ENCODE results near the gene MAPK14.

The MAPK14 gene

DNA sequence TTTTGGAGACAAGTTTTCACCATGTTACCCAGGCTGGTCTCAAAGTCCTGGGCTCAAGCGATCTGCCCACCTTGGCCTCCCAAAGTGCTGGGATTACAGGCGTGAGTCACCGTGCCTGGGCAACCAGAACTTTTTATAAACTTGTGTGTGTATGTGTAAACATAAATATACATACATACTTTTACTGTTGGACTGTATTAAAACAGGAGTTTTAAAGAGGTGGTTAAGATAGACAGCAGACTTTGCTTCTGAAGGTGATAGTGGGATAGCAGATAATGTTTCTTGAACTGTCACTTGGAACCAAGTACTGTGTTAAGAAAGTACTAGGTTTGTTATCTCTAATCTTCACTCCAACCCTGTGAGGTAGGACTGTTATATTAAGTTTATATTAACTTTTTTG is 74.1 kb downstream of the MAPK14 start:
- no peak for DNase-seq (ENCODE audit: low spot score)

DNA sequence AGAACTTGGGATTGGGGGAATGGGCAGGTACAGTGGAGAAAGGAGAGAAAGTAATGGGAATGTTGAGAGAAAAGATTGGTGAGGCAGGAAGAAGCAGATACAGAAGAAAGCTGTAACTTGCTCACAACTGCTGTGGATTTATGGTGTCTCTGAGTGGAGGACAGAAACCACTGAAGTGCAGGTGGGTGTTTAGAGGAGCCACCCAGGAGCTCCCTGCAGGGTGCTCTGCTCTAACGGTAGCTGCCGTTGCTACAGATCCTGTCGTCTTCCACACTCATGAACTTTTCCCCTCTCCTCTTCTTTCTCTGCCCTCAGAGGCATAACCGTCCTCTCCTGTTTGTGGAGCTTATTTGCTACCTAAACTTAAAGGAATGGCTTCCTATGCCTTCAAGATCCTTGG is 75.2 kb downstream of the MAPK14 start:
- DNase-seq (ENCODE audit: low spot score), result no peak

DNA sequence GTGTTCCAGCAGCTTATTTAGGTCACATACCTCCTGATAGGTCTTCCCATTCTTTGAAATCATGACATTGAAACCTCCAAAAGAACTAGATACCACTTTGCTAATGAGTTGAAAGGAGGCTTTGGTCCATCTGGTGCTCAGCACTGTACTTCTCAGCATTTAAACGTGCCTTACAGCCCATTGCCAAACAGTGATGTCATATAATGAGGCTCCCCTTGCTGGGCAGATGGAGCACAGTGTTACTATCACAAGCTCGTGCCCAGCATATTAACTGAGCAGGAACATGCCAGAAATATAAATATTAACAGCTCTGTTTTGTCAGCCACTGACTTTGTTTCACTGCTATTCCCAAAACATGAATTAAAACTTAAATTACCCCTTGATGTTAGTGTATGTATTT is 77.2 kb downstream of the MAPK14 start:
- no peak for DNase-seq (ENCODE audit: low spot score)

DNA sequence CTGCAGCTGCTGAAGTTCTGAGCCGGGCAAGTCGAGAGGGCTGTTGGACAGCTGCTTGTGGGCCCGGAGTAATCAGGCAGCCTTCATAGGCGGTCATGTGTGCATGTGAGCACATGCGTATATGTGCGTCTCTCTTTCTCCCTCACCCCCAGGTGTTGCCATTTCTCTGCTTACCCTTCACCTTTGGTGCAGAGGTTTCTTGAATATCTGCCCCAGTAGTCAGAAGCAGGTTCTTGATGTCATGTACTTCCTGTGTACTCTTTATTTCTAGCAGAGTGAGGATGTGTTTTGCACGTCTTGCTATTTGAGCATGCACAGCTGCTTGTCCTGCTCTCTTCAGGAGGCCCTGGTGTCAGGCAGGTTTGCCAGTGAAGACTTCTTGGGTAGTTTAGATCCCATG is 81.5 kb downstream of the MAPK14 start:
- DNase-seq (ENCODE audit: low spot score), result no peak

DNA sequence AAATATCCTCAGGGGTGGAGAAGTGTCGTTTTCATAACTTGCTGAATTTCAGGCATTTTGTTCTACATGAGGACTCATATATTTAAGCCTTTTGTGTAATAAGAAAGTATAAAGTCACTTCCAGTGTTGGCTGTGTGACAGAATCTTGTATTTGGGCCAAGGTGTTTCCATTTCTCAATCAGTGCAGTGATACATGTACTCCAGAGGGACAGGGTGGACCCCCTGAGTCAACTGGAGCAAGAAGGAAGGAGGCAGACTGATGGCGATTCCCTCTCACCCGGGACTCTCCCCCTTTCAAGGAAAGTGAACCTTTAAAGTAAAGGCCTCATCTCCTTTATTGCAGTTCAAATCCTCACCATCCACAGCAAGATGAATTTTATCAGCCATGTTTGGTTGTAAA is 82.4 kb downstream of the MAPK14 start:
- DNase-seq (ENCODE audit: low spot score), result no peak

DNA sequence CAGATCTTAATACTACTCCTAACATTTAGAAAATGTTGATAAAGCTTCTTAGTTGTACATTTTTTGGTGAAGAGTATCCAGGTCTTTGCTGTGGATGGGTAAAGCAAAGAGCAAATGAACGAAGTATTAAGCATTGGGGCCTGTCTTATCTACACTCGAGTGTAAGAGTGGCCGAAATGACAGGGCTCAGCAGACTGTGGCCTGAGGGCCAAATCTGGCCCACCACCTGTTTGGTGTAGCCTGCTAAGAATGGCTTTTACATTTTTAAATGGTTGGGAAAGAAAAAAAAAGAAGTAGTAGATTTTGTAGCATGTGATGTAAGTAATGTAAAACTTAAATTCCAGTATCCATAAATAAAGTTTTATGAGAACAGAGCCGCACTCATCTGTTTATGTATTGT is 83.3 kb downstream of the MAPK14 start:
- no peak for DNase-seq (ENCODE audit: low spot score)

DNA sequence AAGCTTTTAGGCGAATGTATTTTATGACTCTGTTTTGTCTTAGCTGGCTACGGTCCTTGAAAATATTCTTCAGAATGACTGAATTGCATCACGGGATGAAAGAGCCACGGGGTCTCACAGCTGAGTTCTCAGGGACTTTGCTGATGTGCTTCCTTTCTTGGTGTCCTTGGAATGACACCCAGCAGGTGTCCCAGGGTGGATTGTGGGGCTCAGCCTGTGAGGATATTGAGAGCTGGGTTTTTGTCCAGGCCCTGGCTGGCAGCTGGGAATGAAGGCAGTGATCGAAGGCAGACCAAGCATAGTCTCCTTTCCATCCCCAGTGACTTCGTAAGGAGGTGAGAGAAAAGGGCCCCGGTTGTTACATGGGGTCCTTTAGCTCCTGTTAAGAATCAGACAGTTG is 83.9 kb downstream of the MAPK14 start:
- DNase-seq (ENCODE audit: low spot score), result no peak

DNA sequence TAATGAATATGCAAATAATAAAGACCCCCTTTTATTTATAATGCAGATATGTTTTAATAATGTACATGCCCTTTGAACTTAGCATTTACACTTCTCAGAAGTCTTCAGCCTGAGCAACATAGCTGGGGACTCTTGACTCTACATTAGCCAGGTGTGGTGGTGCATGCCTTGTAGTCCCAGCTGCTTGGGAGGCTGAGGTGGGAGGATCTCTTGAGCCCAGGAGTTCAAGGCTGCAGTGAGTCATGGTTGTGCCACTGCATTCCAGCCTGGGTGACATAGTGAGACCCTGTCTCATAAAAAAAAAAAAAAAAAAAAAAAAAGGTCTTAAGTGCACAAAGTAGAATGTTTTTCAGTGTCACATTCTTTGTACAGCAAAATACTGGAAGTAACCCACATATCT is 85.4 kb downstream of the MAPK14 start:
- DNase-seq (ENCODE audit: low spot score), result no peak

DNA sequence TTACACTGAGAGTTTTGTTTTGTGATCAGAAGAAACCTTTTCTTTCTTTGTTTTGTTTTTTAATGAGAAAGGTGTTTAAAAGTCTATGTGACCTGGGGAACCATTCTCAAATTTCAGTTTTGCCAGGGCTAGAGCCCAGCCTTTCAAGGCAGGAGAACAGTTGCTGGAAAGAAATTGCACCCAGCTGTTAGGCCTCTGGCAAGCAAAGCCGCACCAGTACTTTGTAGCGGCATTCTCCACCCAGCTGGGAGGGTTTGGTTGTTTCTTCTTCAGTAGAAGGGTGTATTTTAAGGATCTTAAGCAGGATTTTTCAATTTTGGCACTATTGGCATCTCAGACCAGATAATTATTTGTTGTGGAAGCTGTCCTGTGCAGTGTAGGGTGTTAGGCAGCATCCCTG is 86.1 kb downstream of the MAPK14 start:
- DNase-seq (ENCODE audit: low spot score), result no peak

DNA sequence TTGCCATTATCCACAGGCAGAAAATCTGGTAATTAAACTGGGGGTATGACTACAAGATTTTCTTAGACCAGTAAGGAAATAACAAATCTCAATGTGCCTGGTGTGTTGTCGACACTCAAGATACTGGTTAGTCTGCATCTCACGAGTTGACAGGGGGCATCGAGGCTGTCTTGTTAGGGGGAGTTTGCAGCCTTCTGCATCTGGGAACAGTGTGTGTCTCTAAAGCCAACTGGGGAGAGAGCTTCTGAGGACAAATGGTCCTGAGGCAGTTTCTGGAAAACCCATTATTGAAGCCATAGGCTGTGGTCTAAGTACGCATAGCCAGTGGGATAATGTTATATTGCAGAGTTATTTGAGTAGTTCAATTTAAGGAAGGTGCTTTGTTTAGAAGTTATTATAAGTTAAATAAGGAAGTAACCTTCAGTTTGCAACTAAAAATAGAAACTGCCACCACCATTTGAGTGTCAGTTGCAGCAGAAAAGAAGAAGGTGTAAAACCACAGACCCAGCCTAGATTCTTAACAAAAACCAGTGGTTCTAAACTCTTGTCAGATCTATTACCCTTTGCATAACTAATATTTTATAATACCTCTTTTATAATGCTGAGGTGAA is 87.3 kb downstream of the MAPK14 start:
- DNase-seq (ENCODE audit: low spot score), result no peak

DNA sequence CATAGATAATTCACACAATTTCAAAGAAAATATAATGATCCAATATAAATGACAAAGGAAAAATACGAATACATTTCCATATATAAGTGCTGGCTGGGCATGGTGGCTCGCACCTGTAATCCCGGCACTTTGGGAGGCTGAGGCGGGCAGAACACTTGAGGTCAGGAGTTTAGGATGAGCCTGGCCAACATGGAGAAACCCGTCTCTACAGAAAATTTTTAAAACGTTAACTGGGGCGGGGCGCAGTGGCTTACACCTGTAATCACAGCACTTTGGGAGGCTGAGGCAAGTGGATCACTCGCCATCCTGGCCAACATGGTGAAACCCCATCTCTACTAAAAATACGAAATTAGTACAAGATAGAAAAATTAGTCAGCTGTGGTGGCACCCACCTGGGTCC is 87.8 kb downstream of the MAPK14 start:
- DNase-seq (ENCODE audit: low spot score), result no peak

DNA sequence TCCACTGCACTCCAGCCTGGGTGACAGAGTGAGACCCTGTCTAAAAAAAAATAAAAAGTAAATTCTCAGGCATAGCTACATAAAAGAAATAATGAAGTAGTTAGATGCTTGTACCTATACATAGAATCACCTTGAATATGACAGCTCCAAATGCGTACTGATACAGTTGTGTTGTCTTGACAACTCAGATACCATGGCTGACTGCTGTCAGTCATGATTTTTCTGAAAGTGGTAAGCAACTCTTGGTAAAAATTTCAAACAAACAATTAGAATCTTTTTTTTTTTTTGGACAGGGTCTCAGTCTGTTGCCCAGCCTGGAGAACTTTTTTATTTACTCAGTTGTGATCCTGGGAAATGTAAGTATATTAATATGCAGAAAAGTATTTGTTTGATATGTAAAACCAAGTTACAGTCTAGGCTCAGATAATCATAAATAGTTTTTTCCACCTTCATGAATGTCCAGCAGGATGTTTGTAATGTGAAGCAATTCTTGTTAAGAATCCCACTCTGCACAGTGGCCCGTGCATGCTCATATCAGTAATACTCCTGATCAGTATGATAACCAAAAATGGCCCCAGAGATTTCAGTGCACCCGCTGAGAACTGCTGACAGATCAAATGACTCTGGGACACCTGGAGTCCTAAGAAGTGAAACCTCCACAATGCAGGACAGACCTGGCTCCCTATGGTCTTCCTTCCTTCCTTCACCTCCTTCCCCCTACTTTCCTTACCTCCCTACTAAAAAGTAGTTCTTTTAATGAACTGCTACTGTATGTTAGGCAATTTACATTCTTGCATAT is 88.7 kb downstream of the MAPK14 start:
- DNase-seq (ENCODE audit: low spot score), result no peak

DNA sequence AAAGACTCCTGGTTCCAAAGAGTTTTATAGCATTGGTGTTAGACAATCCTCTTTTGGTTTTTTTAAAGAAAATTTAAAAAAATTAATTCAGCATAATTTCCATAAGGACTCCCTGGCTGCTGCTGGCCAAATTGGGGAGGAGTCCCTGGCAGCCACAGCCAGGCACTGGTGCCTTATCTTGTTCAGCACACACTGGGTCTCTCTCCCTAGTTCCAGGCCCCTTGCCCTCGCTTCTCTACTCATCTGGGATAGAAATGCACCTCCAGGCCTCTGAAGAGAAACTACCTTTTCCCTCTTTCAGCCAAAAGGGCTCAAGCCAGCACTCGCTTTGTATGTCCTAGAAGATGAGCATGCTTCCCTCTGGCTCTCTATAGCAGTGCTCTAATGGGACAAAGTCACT is 89.3 kb downstream of the MAPK14 start:
- no peak for DNase-seq (ENCODE audit: low spot score)

DNA sequence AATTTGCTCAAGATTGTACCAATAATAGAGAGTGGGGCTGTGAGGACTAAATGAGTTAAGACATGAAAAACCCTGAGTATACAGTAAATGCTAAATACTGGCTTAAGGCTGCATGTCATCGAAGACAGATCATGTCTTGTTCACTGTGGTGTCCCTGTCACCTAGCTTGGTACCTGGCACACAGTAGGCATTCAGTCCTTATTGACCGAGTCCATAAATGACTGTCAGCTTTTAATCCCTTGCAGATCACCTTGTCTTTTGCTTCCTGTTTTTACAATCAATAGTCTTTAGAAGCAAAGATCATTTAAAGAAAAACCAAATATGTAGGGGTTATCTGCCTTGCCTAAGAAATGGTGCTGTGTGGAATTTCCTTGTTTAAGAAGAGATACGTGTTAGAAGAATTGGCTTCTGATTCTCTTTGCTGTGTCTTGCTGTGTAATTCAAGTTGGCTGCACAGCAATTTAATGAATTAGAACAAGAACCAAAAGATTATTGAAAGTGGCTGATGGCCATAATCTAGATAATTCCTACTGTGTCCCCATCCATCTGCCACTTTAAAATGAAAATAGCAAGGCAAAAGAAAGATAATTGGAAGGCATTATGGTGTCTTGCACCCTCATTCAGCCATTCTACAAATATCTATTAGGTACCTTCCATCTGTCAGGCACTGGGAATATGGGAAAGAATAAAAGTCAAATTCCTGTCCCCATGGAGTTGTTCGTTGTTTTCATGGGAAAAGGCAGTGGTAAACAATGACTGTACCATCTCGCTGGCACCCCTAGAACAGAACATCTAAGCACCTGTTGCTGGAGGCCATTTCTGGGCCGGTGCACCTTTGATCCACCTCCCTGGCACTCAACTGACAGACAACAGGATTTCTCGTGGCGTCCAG is 90.3 kb downstream of the MAPK14 start:
- DNase-seq (ENCODE audit: low spot score), result no peak

DNA sequence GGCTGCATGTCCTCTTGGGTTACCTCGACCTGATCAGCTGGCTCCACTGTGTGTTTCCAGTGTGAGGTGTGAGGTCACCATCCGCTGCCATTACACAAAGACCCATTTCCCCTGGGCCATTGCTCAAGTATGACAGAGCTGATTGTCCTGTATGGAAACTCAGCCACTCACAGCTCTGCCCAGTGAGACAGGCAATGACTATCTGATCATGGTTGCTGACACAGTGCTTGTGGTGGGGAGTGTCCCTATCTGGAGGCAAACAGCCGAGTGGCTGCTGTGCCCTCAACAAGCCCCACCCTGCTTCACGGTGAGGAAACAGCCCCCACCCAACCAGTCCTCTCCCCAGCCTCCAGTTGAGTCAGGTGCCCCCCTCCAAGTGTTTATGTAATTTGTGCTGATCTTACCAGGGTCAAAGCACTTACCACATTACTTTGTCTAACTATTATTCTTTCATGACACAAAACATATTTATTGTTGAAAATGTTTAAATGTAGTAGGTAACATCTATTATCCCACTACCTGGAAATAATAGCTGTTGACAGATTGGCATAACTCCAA is 91.0 kb downstream of the MAPK14 start:
- DNase-seq (ENCODE audit: low spot score), result peak; percentile 70

DNA sequence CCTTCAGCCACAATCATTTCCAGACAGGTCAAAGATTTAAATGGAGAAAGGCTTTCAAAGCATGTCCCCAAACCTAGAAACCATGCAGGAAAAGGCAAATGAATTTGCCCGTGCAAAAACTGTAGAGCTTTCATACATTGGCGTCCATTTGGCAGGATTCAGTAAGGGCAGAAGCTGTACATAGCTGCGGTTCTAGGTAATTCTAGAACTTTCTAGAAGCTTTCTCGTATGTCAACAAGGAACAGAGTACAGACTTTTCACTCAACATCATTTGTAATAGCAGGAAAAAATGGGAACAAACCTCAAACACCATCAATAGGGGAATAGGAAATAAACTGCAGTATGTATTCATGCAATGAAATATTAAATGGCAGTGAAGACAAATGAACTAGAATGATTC is 91.6 kb downstream of the MAPK14 start:
- no peak for DNase-seq (ENCODE audit: low spot score)

DNA sequence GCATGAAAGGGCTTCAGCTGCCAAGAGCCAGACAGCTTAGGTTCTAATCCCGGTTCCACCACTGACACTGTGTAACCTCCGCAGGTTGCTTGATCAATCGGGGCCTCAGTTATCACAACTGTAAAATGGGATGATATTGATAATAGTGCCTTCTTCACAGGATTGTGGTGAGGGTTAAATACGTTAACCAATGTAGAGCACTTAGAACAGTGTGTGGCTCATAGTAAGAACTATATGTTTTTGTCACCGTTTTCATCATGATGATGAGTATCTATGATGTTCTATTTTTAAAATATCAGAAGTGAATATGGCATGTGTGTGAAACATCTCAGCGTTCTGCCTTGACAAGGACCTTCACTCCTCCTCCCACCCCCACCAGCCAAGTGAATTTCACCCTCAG is 92.4 kb downstream of the MAPK14 start:
- no peak for DNase-seq (ENCODE audit: low spot score)

DNA sequence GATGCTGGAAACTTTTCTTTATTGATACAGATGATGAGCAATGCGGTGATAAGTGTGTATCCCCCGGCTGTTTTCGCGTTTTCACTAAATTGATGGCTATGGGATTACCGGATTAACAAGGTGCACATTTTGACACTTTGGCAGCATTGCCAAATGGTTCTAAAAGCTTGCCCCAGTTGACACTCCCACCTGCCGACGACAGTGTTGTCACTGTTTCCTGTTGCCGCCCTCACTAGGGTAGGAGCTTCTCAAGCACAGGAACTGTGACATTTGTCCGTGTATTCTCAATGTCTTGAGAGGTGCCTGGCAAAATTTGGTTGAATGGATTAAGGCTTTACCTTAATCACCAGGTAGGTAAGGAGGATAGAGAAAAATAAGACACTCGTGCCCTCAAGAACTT is 92.9 kb downstream of the MAPK14 start:
- peak; percentile 4 for DNase-seq (ENCODE audit: low spot score)

DNA sequence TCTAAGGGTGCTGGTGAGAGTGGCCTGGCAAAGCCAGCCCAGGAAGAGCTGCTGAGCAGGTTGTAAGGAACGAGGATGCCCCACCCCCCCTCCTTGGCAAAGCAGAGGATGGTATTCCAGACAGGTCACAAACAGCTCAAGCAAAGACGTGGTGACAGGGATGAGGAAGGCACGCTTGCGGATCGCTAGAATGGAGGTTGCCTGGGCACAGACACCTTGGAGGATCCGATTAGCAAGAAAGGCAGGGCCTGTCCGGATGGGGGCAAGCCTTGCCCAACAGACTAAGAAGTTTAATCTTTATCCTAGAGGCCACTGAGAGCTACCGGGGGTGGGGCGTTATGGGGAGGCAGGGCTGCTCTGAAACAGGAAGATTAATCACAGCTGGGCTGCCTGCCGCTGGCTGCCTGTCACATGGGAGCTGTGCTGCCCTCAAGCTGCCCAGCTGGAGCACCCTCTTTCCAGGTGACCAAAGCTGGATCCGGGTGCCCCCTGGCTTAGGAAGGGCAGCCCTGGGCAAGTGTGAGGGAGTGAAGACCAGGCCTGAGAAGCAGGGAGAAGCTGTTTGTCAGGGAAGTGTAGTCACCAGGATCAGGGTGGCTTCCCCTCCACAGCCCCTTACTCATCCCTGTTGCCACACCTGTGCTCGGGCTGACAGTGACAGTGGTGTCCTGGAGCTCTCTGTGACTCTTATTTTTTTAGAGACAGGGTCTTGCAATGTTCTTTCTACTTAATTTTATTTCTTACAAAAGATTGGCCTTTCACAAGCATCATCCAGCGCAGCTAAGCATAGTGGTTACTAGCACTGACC is 93.6 kb downstream of the MAPK14 start:
- peak; percentile 71 for DNase-seq (ENCODE audit: low spot score)

DNA sequence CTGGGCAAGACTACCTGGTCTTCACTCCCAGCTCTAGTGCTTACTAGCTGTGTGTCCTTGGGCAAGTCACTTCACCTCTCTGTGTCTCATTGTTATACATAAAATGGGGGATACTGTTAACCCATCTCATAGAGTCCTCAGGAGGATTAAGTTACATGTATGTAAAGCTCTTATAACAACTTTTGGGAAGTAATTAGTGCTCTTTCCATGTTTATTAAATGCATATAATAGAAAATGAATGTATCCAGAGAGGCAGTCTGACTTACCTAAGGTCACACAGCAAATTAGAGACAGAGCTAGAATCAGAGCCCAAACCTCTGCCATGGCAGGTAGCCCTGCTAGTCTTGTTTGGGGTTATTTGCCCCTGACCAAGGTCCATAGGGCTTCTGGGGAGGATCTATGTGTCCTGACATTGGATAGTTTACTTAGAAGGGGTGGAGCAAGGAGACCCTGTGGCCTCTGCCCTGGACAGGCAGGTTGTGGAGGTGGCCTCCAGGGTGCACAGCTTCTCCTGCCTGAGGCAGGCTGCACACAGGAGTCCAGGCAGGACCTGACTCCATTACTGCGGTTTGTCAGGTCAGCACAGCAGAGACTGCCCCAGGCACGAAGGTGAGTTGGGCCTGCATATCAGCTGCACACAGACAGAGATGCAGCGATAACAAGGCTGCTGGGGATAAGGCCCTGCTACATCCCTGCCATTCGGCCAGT is 94.3 kb downstream of the MAPK14 start:
- DNase-seq (ENCODE audit: low spot score), result no peak
